Osteocyte (in vitro differentiated cells): ENCODE results near the gene GALNTL6. TPM values are rescaled to one million over a fixed set of nuclear protein-coding genes. Genes with fewer than 3 reads are reported as not detected.

Source experiments
- DNase-seq: peaks from one replicate; pipeline ENCODE4 v3.0.0; 2021; ENCODE audit warnings: mixed read lengths; ENCODE audit not compliant: unreplicated experiment; ENCODE audit errors: extremely low spot score
- H3K27ac Mint-ChIP-seq: one replicate; pipeline ENCODE4 v1.8.0; 2021; ENCODE audit warnings: mild to moderate bottlenecking, mixed read lengths; ENCODE audit not compliant: unreplicated experiment
- H3K27me3 Mint-ChIP-seq: one replicate; pipeline ENCODE4 v1.8.0; 2021; ENCODE audit warnings: mixed read lengths; ENCODE audit not compliant: unreplicated experiment
- H3K36me3 Mint-ChIP-seq: one replicate; pipeline ENCODE4 v1.8.0; 2021; ENCODE audit warnings: mixed read lengths; ENCODE audit not compliant: unreplicated experiment
- H3K4me1 Mint-ChIP-seq: one replicate; pipeline ENCODE4 v1.8.0; 2021; ENCODE audit warnings: mixed read lengths; ENCODE audit not compliant: unreplicated experiment
- H3K4me3 Mint-ChIP-seq: one replicate; pipeline ENCODE4 v1.8.0; 2021; ENCODE audit warnings: mild to moderate bottlenecking, moderate library complexity, mixed read lengths; ENCODE audit not compliant: unreplicated experiment
- H3K9me3 Mint-ChIP-seq: one replicate; pipeline ENCODE4 v1.8.0; 2021; ENCODE audit warnings: mixed read lengths; ENCODE audit not compliant: unreplicated experiment
- CTCF ChIP-seq: fragments of 200-600 bp; sonication (generic); IDR thresholded peaks from 2 replicates; pipeline ENCODE4 v1.5.0; 2021; ENCODE audit warnings: antibody characterized with exemption, mild to moderate bottlenecking, moderate library complexity
- total RNA-seq: library from RNA; stranded (reverse); gene quantifications from 2 replicates; pipeline ENCODE4 v1.2.1, GENCODE V29; 2021

Gene GALNTL6
- total RNA-seq, 1 donor from 2014 or later: not detected

DNA sequence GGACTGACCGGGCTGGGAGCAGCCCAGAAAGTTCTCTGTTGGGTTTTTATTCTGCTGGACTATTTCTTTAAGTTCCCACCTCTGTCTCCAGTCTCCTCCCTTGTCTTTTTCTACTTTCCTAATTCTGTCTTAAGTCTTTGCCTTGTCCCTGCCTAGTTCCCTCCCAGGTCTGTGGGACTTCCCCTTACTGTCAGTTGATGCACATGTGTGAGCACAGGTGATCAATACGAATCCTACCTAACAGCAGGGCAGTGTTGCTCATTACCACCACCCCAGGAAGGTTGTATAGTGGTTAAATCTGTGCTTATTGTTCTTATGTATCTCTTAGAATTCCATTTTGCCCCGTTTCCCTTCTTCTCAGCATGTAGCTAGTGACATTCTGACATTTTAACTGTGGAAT lies 62.1 kb downstream of the GALNTL6 start:
- DNase-seq: no peak
- H3K4me3 Mint-ChIP-seq: no peak overlapping the region
- no peaks in the 10 kb centered on the region for H3K27me3 Mint-ChIP-seq
- no peak for TF ChIP-seq CTCF
- no peak overlapping the region for H3K27ac Mint-ChIP-seq
- H3K4me1 Mint-ChIP-seq: peaks cover 4% of the 10 kb centered on the region
- H3K36me3 Mint-ChIP-seq: no peaks in the 10 kb centered on the region
- no peaks in the 10 kb centered on the region for H3K9me3 Mint-ChIP-seq

DNA sequence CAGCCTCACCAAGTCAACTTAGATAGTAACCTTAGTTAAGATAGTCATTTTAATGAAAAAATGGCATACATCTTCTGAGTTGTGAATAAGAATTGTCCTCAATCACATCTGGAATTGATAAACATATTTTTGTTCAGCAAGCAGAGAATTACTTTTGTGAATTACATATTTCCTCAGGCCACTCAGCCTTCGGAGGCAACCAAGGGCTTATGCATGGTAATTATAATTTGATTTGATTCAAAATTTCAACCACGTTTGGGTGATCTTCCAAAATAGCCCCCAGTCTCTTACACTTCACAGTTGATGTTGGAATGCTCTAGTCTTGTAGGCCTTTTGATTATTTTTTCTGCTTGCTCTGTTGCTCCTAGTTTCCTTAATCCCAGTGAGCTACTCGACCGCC lies 63.4 kb downstream of the GALNTL6 start:
- no peak for TF ChIP-seq CTCF
- H3K27ac Mint-ChIP-seq: no peak overlapping the region
- H3K9me3 Mint-ChIP-seq: no peaks in the 10 kb centered on the region
- peaks cover 8% of the 10 kb centered on the region for H3K4me1 Mint-ChIP-seq
- H3K4me3 Mint-ChIP-seq: no peak overlapping the region
- no peaks in the 10 kb centered on the region for H3K27me3 Mint-ChIP-seq
- DNase-seq: no peak
- H3K36me3 Mint-ChIP-seq: no peaks in the 10 kb centered on the region

- no peak overlapping the region for H3K4me3 Mint-ChIP-seq
- H3K27ac Mint-ChIP-seq: no peak overlapping the region
- peaks cover 8% of the 10 kb centered on the region for H3K4me1 Mint-ChIP-seq
- H3K9me3 Mint-ChIP-seq: peaks cover 3% of the 10 kb centered on the region
- H3K36me3 Mint-ChIP-seq: no peaks in the 10 kb centered on the region
- no peaks in the 10 kb centered on the region for H3K27me3 Mint-ChIP-seq
- no peak for DNase-seq
- TF ChIP-seq CTCF: no peak
Measured at GRCh38 chr4:171880136-171880535, 66.9 kb downstream of the GALNTL6 start.

- H3K9me3 Mint-ChIP-seq: no peaks in the 10 kb centered on the region
Measured at GRCh38 chr4:171889681-171890080, 76.5 kb downstream of the GALNTL6 start.

DNA sequence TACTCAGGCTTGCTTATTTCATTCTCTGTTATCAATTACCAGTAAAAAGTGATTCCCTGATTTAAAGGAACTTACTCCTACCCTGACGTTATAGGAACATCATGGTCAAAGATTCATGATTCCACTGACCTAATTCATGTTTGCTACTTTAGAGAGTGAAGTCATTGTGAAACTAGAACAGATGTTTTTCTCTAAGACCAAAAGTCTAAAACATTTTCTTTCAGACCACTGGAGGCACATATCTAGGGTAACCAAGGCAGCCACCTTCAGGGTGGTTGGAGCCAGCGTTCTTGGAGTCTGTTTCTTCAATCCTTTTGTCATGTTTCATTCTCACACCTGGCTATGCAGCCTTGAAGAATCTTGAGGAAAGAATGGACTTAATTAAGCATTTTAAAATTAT lies 77.8 kb downstream of the GALNTL6 start:
- no peaks in the 10 kb centered on the region for H3K9me3 Mint-ChIP-seq
- no peak for TF ChIP-seq CTCF
- H3K27me3 Mint-ChIP-seq: no peaks in the 10 kb centered on the region
- H3K4me3 Mint-ChIP-seq: no peak overlapping the region
- no peaks in the 10 kb centered on the region for H3K4me1 Mint-ChIP-seq
- DNase-seq: no peak
- no peak overlapping the region for H3K27ac Mint-ChIP-seq
- no peaks in the 10 kb centered on the region for H3K36me3 Mint-ChIP-seq

More at GRCh38 chr4:171889681-171890080, 76.5 kb downstream of the GALNTL6 start:
- TF ChIP-seq CTCF: no peak
- H3K27me3 Mint-ChIP-seq: no peaks in the 10 kb centered on the region
- H3K27ac Mint-ChIP-seq: no peak overlapping the region
- H3K4me1 Mint-ChIP-seq: no peaks in the 10 kb centered on the region
- no peak overlapping the region for H3K4me3 Mint-ChIP-seq
- DNase-seq: no peak
- no peaks in the 10 kb centered on the region for H3K36me3 Mint-ChIP-seq
